Measurements from ENCODE around the gene FBN1.

GRCh38 chr15:48607846-48608245 is 37.7 kb downstream of the FBN1 start:
- TF ChIP-seq PHF8 (IDR thresholded peaks at IDR 0.05; ENCODE audit: borderline replicate concordance, low read depth), result no peak
- TF ChIP-seq EP300 (IDR thresholded peaks at IDR 0.05), result no peak
- no peak for TF ChIP-seq CTCF (IDR thresholded peaks at IDR 0.05)
- TF ChIP-seq POLR2A (IDR thresholded peaks at IDR 0.05; ENCODE audit: low read length), result no peak
- TF ChIP-seq NPAS2 (CRISPR knock-in tag; IDR thresholded peaks at IDR 0.05; ENCODE audit: borderline replicate concordance), result no peak
- TF ChIP-seq MYC (IDR thresholded peaks at IDR 0.05; ENCODE audit: borderline replicate concordance, low read length), result no peak
